IMR-90 (cell line): Measurements from ENCODE around the gene FOXC1. TPM values are rescaled to one million over a fixed set of nuclear protein-coding genes. Genes with fewer than 3 reads are reported as not detected.

Experiments
- ATAC-seq: fragments of 200-7000 bp; cut with Tn5 transposase; 2 replicates; pipeline ENCODE4 v1.9.1; 2020; ENCODE audit warnings: low read depth, mild to moderate bottlenecking, moderate library complexity
- BruUV-seq: library from RNA; stranded (reverse); fragments of 400-500 nt; replicated peaks from 2 replicates; lab custom pipeline; 2021; lab: Mats Ljungman, UMichigan
- CTCF ChIA-PET: fragments of 300-600 bp; formaldehyde crosslinking; extraction: SDS; loops from one replicate; lab custom pipeline; 2021; ENCODE audit warnings: antibody characterized with exemption; lab: Yijun Ruan, JAX
- POLR2A ChIA-PET: fragments of 300-600 bp; sonication (Branson Sonifier 250); formaldehyde crosslinking; loops from one replicate; lab custom pipeline; 2022; ENCODE audit warnings: antibody characterized with exemption; ENCODE audit not compliant: unreplicated experiment; lab: Charles Lee
- DNase-seq: peaks from one replicate; pipeline ENCODE4 v3.0.0; 2013
- H2AFZ ChIP-seq: replicated peaks from 2 replicates; pipeline ENCODE3; 2013; ENCODE audit warnings: low read length, mild to moderate bottlenecking; ENCODE audit not compliant: poor library complexity
- H2AK5ac ChIP-seq: 2 replicates; pipeline ENCODE4 v1.6.1; 2013; ENCODE audit warnings: low read depth, low read length, inconsistent platforms
- H2AK9ac ChIP-seq: replicated peaks from 2 replicates; pipeline ENCODE3; 2013; ENCODE audit warnings: mild to moderate bottlenecking, low read depth, low read length, moderate library complexity; ENCODE audit not compliant: poor library complexity
- H2BK120ac ChIP-seq: 2 replicates; pipeline ENCODE4 v1.6.1; 2013; ENCODE audit warnings: low read depth, low read length, inconsistent platforms
- H2BK15ac ChIP-seq: 3 replicates; pipeline ENCODE4 v1.6.1; 2013; ENCODE audit warnings: low read depth, low read length, inconsistent platforms
- H2BK20ac ChIP-seq: 2 replicates; pipeline ENCODE4 v1.6.1; 2013; ENCODE audit warnings: low read depth, mild to moderate bottlenecking, inconsistent platforms, low read length, moderate library complexity
- H2BK5ac ChIP-seq: 2 replicates; pipeline ENCODE4 v1.6.1; 2013; ENCODE audit warnings: mild to moderate bottlenecking, low read depth, low read length, inconsistent platforms; ENCODE audit not compliant: poor library complexity, severe bottlenecking
- H3K14ac ChIP-seq: replicated peaks from 2 replicates; pipeline ENCODE4 v1.6.1; 2013; ENCODE audit warnings: low read depth, low read length, inconsistent platforms
- H3K18ac ChIP-seq: 2 replicates; pipeline ENCODE4 v1.6.1; 2013; ENCODE audit warnings: low read depth, low read length, control low read depth
- H3K23ac ChIP-seq: 2 replicates; pipeline ENCODE4 v1.6.1; 2013; ENCODE audit warnings: low read depth, low read length, inconsistent platforms
- H3K27ac ChIP-seq: 2 replicates; pipeline ENCODE4 v1.5.1; 2013; ENCODE audit warnings: mild to moderate bottlenecking, control low read depth, low read length; ENCODE audit not compliant: insufficient read depth
- H3K27me3 ChIP-seq: 2 replicates; pipeline ENCODE4 v1.6.1; 2013; ENCODE audit warnings: low read length; ENCODE audit not compliant: control insufficient read depth, insufficient read depth
- H3K36me3 ChIP-seq: 2 replicates; pipeline ENCODE4 v1.6.1; 2013; ENCODE audit warnings: low read length, mixed read lengths; ENCODE audit not compliant: control insufficient read depth, insufficient read depth
- H3K4ac ChIP-seq: 2 replicates; pipeline ENCODE4 v1.6.1; 2013; ENCODE audit warnings: low read depth, low read length, inconsistent platforms
- H3K4me1 ChIP-seq: 2 replicates; pipeline ENCODE4 v1.6.1; 2013; ENCODE audit warnings: low read length, mixed read lengths; ENCODE audit not compliant: control insufficient read depth, insufficient read depth
- H3K4me2 ChIP-seq: 2 replicates; pipeline ENCODE4 v1.6.1; 2013; ENCODE audit warnings: low read depth, mild to moderate bottlenecking, control low read depth, low read length, moderate library complexity
- H3K4me3 ChIP-seq: 2 replicates; pipeline ENCODE4 v1.5.1; 2013; ENCODE audit warnings: low read depth, mild to moderate bottlenecking, control low read depth, low read length, moderate library complexity; ENCODE audit not compliant: insufficient read depth
- H3K56ac ChIP-seq: 2 replicates; pipeline ENCODE4 v1.6.1; 2013; ENCODE audit warnings: low read length, inconsistent platforms; ENCODE audit not compliant: insufficient read depth; ENCODE audit errors: extremely low read depth
- H3K79me1 ChIP-seq, 2 experiments: 2 replicates each; pipeline ENCODE4 v1.6.1; 2013; ENCODE audit warnings: low read length in 2 of 2, inconsistent platforms in 1 of 2, low read depth in 1 of 2
- H3K9ac ChIP-seq: 2 replicates; pipeline ENCODE4 v1.6.1; 2013; ENCODE audit warnings: low read depth, low read length, control low read depth
- H3K9me1 ChIP-seq: 2 replicates; pipeline ENCODE4 v1.6.1; 2013; ENCODE audit warnings: low read length, inconsistent platforms; ENCODE audit not compliant: insufficient read depth
- H3K9me3 ChIP-seq: 2 replicates; pipeline ENCODE4 v1.6.1; 2013; ENCODE audit warnings: low read length; ENCODE audit not compliant: control insufficient read depth, insufficient read depth
- H4K20me1 ChIP-seq: 2 replicates; pipeline ENCODE4 v1.6.1; 2013; ENCODE audit warnings: low read length, inconsistent platforms; ENCODE audit not compliant: insufficient read depth
- H4K5ac ChIP-seq: 2 replicates; pipeline ENCODE4 v1.6.1; 2013; ENCODE audit warnings: mild to moderate bottlenecking, low read depth, low read length, control low read depth
- H4K8ac ChIP-seq, 2 experiments: 2 replicates each; pipeline ENCODE4 v1.6.1; 2013; ENCODE audit warnings: low read depth in 2 of 2, low read length in 2 of 2, control low read depth in 1 of 2, inconsistent platforms in 1 of 2
- H4K91ac ChIP-seq: 2 replicates; pipeline ENCODE4 v1.6.1; 2013; ENCODE audit warnings: low read depth, low read length, inconsistent platforms; ENCODE audit not compliant: insufficient read depth
- BHLHE40 ChIP-seq: fragments of 150-350 bp; IDR thresholded peaks from 2 replicates; pipeline ENCODE4 v1.6.1; 2016; ENCODE audit warnings: mild to moderate bottlenecking, low read depth, low read length
- CEBPB ChIP-seq: IDR thresholded peaks from 2 replicates; pipeline ENCODE4 v1.6.1; 2012; ENCODE audit warnings: low read depth, low read length, improper control_type of control experiment
- CHD1 ChIP-seq: IDR thresholded peaks from 2 replicates; pipeline ENCODE4 v1.6.1; 2012; ENCODE audit warnings: low read depth, low read length, improper control_type of control experiment
- MAFK ChIP-seq: IDR thresholded peaks from 2 replicates; pipeline ENCODE4 v1.6.1; 2012; ENCODE audit warnings: low read depth, low read length, improper control_type of control experiment
- MAZ ChIP-seq: IDR thresholded peaks from 2 replicates; pipeline ENCODE4 v1.6.1; 2012; ENCODE audit warnings: low read depth, mild to moderate bottlenecking, low read length, improper control_type of control experiment, moderate library complexity, borderline replicate concordance
- NFE2L2 ChIP-seq: fragments of 150-350 bp; IDR thresholded peaks from 2 replicates; pipeline ENCODE4 v1.6.1; 2016; ENCODE audit warnings: low read depth, mild to moderate bottlenecking, low read length
- POLR2A ChIP-seq: IDR thresholded peaks from 2 replicates; pipeline ENCODE4 v1.6.1; 2012; ENCODE audit warnings: mild to moderate bottlenecking, low read depth, low read length
- WGBS, 2 experiments: methylation state at CpG; one replicate each; pipeline versions ENCODE4 v1.1.5 to v1.1.7; 2013; ENCODE audit warnings: missing lambda C conversion rate in 2 of 2; ENCODE audit not compliant: insufficient read length in 1 of 2; ENCODE audit errors: extremely low coverage in 2 of 2; 5-methylcytosine and 5-hydroxymethylcytosine counted together
- dilution Hi-C: fragments of 300-500 bp; cut with HindIII; formaldehyde crosslinking; loops from one replicate; pipeline ENCODE4 v1.14.3; 2018; ENCODE audit warnings: low sequenced_read_pairs; ENCODE audit not compliant: unreplicated experiment
- in situ Hi-C: fragments of 300-500 bp; cut with MboI; formaldehyde crosslinking; loops from 3 replicates; pipeline ENCODE4 v1.14.3; 2019; ENCODE audit warnings: low sequenced_read_pairs, inconsistent platforms, mixed read lengths
- intact Hi-C: fragments of 100-400 bp; cut with micrococcal nuclease; formaldehyde crosslinking; loops from 2 replicates; pipeline ENCODE4 v1.10.0; 2022
- polyA plus RNA-seq, 3 experiments: library from polyadenylated mRNA; depleted of rRNA; stranded (reverse); fragments of >200 nt; gene quantifications; 2 replicates each; pipeline ENCODE4 v1.2.3, GENCODE V29; 2012; ENCODE audit warnings: low replicate concordance in 1 of 3
- total RNA-seq: library from RNA; depleted of rRNA; stranded (reverse); fragments of >200 nt; gene quantifications from 2 replicates; pipeline ENCODE4 v1.2.3, GENCODE V29; 2012
- TF ChIP-seq, protein P1 (sequence below): fragments of 150-350 bp; IDR thresholded peaks from 2 replicates; pipeline ENCODE4 v1.6.1; 2016; ENCODE audit warnings: low read depth, mild to moderate bottlenecking, low read length, moderate library complexity, borderline replicate concordance

FOXC1 gene
- total and polyA plus RNA-seq, 2 of the 4 experiments (the other 2 are of a cell fraction) = 1.3 to 4.0 TPM

- WGBS, 2 experiments = 92% methylated on average over 7 of the region's 12 CpGs; no CpG with 5 or more reads in 1 of the 2 experiments
- no peak overlapping the region for H4K8ac ChIP-seq
- no peaks in the 10 kb centered on the region for H3K79me1 ChIP-seq
- H3K27ac ChIP-seq = no peak overlapping the region
- H3K36me3 ChIP-seq = no peaks in the 10 kb centered on the region
- H3K27me3 ChIP-seq = peaks cover 34% of the 10 kb centered on the region
- H2AK5ac ChIP-seq = no peak overlapping the region
- intact Hi-C loops = no loop called here
- no peak overlapping the region for H2BK120ac ChIP-seq
- H3K14ac ChIP-seq = no peak overlapping the region
- no peak overlapping the region for H4K91ac ChIP-seq
- ChIA-PET CTCF (no interaction called here), POLR2A (no interaction called here)
- H3K4ac ChIP-seq = no peak overlapping the region
- no peak overlapping the region for H3K23ac ChIP-seq
- DNase-seq (no peak), ATAC-seq (no peak)
- H3K18ac ChIP-seq = no peak overlapping the region
- H2AFZ ChIP-seq = no peak overlapping the region
- no peak overlapping the region for H3K56ac ChIP-seq
- no TSS peak for BruUV-seq
- peaks cover 4% of the 10 kb centered on the region; the same call in 1 of the 2 replicates for H3K9me3 ChIP-seq
- no peak overlapping the region for H3K4me3 ChIP-seq
- no peaks in the 10 kb centered on the region for H3K9me1 ChIP-seq
- no peak overlapping the region for H2BK15ac ChIP-seq
- dilution Hi-C loops = no loop called here
- no peak overlapping the region for H4K5ac ChIP-seq
- no peaks in the 10 kb centered on the region for H3K4me1 ChIP-seq
- no peak overlapping the region for H2AK9ac ChIP-seq
- no peak overlapping the region for H2BK5ac ChIP-seq
- H2BK20ac ChIP-seq = no peak overlapping the region
- TF ChIP-seq CEBPB = no peak
- no peak for TF ChIP-seq NFE2L2
- TF ChIP-seq CHD1 = no peak
- no peak for TF ChIP-seq POLR2A
- no peak for TF ChIP-seq BHLHE40
- TF ChIP-seq, protein P1, sequence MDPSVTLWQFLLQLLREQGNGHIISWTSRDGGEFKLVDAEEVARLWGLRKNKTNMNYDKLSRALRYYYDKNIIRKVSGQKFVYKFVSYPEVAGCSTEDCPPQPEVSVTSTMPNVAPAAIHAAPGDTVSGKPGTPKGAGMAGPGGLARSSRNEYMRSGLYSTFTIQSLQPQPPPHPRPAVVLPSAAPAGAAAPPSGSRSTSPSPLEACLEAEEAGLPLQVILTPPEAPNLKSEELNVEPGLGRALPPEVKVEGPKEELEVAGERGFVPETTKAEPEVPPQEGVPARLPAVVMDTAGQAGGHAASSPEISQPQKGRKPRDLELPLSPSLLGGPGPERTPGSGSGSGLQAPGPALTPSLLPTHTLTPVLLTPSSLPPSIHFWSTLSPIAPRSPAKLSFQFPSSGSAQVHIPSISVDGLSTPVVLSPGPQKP = no peak
- no peak for TF ChIP-seq MAZ
- TF ChIP-seq MAFK = no peak
- H4K20me1 ChIP-seq = no peaks in the 10 kb centered on the region
- no peak overlapping the region for H3K9ac ChIP-seq
- no peak overlapping the region for H3K4me2 ChIP-seq
- in situ Hi-C loops = no loop called here
Observed at GRCh38 chr6:1585669-1586049, 24.1 kb upstream of the FOXC1 start.
